Neutrophil (primary cell): Measurements from ENCODE around the gene DNAJC30.

ENCODE experiments used
- H3K27ac ChIP-seq: fragments of 200-600 bp; sonication (generic); 2 replicates; pipeline ENCODE4 v1.5.1; 2016; ENCODE audit warnings: mild to moderate bottlenecking, moderate library complexity
- H3K27me3 ChIP-seq: fragments of 200-600 bp; sonication (generic); 2 replicates; pipeline ENCODE4 v1.6.0; 2016; ENCODE audit warnings: mild to moderate bottlenecking
- H3K36me3 ChIP-seq: fragments of 200-600 bp; sonication (generic); 2 replicates; pipeline ENCODE4 v1.5.1; 2017
- H3K4me1 ChIP-seq, 2 experiments: fragments of 200-600 bp in 1 of 2; sonication (generic) in 1 of 2; 1 replicate in 1 of 2; 2 replicates in 1 of 2; pipeline versions ENCODE4 v1.5.1 to v1.6.1; 2013 to 2016; ENCODE audit warnings: low read depth in 1 of 2, low read length in 1 of 2, mild to moderate bottlenecking in 1 of 2, moderate library complexity in 1 of 2; ENCODE audit not compliant: control insufficient read depth in 1 of 2, insufficient read depth in 1 of 2
- H3K4me3 ChIP-seq, 2 experiments: fragments of 200-600 bp in 1 of 2; sonication (generic) in 1 of 2; 1 replicate in 1 of 2; 2 replicates in 1 of 2; pipeline ENCODE4 v1.5.1; 2013 to 2016; ENCODE audit warnings: low read depth in 1 of 2, low read length in 1 of 2, mild to moderate bottlenecking in 1 of 2, moderate library complexity in 1 of 2
- H3K9me3 ChIP-seq: fragments of 200-600 bp; sonication (generic); 2 replicates; pipeline ENCODE4 v1.5.1; 2016
- TF ChIP-seq, protein P1 (sequence below): fragments of 200-600 bp; sonication (generic); IDR thresholded peaks from 2 replicates; pipeline ENCODE4 v1.5.1; 2016; ENCODE audit warnings: antibody characterized with exemption

The DNAJC30 gene

DNA sequence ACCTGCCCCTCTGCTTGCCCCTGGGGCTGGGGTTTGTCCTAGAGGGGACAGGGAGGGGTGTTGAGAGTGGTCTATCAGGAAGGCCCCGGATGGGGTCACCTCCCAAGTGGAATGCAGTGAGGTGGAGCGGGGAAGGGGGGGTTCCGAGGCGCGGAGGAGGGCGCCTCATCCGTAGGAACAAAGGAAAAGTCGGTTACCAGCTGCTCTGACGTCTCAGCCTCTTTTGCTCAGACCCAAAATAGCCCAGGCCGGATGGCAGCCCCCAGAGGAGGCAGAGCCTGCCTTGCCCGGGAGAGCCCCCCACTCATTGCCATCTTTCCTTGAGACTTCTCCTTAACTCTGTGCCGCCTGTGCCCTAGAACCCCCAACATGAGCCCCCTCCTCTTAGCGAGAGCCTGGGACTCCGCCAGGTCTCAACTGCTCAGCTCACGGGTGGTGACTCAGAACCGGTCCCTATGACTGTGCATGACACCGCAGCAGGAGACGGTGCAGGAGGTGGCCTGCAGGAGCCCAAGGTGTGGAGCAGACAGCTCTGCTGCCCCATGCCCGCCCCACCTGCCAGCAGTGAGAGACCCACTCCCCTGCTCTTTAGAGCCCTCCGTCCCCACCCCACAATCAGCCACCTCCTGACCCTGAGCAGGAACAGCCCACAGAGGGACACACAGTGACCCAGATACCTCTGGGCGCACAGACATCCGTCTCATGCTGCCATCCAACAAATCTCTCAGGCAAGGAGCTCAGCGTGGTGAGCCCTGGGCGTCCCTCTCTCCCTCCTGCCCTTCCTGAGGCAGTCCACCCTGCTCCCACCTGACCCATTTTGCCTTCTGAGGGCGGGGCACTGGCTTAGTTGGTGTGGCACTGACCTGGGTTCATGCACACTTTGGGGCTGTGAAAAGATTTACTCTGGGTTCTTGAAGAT is 23.1 kb upstream of the DNAJC30 start:
- Histone ChIP-seq H3K4me1 (peaks cover 3 to 9% of the 10 kb centered on the region in 2 experiments), H3K27ac (no peak overlapping the region), H3K4me3 (no peak overlapping the region), H3K9me3 (no peaks in the 10 kb centered on the region), H3K36me3 (no peaks in the 10 kb centered on the region), H3K27me3 (peaks cover 96% of the 10 kb centered on the region)
- TF ChIP-seq, protein P1, sequence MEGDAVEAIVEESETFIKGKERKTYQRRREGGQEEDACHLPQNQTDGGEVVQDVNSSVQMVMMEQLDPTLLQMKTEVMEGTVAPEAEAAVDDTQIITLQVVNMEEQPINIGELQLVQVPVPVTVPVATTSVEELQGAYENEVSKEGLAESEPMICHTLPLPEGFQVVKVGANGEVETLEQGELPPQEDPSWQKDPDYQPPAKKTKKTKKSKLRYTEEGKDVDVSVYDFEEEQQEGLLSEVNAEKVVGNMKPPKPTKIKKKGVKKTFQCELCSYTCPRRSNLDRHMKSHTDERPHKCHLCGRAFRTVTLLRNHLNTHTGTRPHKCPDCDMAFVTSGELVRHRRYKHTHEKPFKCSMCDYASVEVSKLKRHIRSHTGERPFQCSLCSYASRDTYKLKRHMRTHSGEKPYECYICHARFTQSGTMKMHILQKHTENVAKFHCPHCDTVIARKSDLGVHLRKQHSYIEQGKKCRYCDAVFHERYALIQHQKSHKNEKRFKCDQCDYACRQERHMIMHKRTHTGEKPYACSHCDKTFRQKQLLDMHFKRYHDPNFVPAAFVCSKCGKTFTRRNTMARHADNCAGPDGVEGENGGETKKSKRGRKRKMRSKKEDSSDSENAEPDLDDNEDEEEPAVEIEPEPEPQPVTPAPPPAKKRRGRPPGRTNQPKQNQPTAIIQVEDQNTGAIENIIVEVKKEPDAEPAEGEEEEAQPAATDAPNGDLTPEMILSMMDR = no peak

DNA sequence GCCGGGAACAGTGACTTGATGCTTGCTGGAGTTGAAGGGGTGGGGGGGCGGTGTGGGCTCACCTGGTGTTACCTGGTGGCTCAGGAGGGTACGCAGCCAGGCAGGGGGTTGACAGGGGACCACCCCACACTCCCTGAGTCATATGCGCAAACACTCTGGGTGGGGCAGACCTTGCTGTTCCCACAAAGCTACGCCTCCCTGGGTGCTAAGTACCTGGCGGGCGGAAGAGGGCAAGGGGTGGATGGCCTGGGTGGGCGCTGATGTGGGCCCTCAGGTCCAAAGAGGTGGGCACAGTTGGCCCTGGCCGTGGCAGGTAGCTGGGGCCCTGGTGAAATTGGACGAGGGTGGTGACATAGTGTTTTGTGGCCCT is 22.3 kb upstream of the DNAJC30 start:
- Histone ChIP-seq H3K4me1 (peaks cover 3 to 9% of the 10 kb centered on the region in 2 experiments), H3K27me3 (peaks cover 87% of the 10 kb centered on the region), H3K4me3 (no peak overlapping the region), H3K9me3 (no peaks in the 10 kb centered on the region), H3K27ac (no peak overlapping the region), H3K36me3 (no peaks in the 10 kb centered on the region)
- TF ChIP-seq, protein P1 = no peak

DNA sequence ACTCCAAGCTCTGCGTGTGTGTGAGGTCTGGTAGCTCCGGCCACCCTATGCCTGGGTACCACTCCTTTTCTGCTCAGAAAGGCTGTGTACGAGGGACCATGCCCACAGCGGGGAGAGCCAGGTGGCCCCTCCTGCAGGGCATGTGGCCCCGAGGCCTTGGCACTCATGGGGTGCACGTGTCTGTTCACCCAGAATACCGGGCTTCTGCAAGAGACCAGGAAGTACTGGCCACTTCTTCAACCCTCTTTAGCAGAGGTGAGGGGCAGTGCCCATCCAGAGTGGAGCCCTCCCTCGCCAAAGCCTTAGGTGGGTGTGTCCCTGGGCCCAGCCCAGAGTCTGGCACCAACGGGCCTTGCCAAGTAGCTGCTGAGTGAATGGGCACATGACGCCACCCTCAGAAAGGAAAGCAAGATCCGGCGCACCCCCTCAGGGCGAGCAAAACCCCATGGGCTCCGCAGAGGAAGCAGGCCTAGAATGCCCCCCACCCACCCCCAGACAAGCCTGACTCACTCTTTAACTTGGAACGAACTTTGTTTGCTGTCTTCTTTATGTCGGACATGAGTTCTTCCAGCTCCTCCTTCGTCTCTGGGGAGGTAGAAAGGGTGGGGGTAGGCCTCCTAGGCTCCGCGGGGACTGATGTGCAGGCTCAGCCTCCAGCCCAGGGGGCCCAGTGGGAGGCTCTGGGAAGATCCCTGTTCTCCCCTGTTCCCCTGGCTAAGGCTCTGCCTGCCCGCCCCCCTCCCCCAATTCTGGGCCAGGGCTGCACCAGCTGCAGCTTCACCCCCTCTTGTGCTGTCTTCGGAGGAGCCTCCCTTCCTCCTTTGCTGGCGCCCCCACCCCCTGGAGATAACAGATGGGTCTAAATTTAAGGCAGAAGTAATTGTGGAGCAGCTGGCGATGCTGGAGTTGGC is 21.6 kb upstream of the DNAJC30 start:
- H3K27me3 ChIP-seq = peaks cover 82% of the 10 kb centered on the region
- TF ChIP-seq, protein P1 = no peak
- peaks cover 5% of the 10 kb centered on the region for H3K36me3 ChIP-seq
- H3K27ac ChIP-seq = no peak overlapping the region
- H3K9me3 ChIP-seq = no peaks in the 10 kb centered on the region
- H3K4me1 ChIP-seq = peaks cover 3 to 9% of the 10 kb centered on the region in 2 experiments
- no peak overlapping the region for H3K4me3 ChIP-seq

DNA sequence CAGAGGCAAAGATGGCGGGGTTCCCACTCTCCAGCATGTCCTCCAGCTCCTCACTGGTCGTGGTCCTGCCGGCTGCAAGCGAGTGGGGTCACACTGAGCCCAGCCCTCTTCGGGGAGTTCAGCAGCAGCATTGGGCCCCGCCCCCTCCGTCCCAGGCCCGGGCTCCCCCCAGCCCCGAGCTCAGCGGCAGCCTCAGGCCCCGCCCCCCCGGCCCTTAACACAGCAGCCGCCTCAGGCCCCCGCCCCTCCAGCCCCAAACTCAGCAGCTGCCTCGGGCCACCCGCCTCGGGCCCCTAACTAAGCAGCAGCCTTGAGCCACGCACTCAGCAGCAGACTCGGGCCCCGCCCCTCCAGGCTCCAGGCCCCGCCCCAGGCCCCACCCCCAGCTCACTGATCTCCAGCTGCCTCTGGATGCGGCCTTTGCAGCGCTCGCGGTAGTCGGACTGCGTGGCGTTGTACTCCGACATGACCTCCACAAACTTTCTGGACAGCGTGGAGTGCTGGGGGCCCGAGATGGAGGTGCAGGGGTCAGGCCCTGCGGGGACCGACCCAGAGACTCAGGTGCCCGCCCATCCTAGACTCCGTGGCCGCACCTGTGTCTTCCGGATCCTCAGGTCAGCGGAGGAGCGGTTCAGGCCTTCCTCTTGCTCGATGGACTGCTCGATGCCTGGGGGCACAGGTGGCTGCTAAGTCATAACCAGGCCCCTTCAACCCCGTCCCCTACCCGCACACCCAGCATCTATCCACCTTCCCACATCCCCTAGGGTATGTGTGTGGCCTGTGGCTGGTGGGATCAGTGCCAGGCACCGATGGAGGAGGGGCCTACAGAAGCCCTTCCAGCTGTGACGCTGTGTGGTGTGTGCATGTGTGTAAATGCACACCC is 20.7 kb upstream of the DNAJC30 start:
- Histone ChIP-seq H3K4me1 (peaks cover 3 to 9% of the 10 kb centered on the region in 2 experiments), H3K36me3 (peaks cover 14% of the 10 kb centered on the region), H3K9me3 (no peaks in the 10 kb centered on the region), H3K27ac (no peak overlapping the region), H3K4me3 (peak overlapping the region in 1 of 2 experiments; percentile 35), H3K27me3 (peaks cover 75% of the 10 kb centered on the region)
- TF ChIP-seq, protein P1 = no peak

DNA sequence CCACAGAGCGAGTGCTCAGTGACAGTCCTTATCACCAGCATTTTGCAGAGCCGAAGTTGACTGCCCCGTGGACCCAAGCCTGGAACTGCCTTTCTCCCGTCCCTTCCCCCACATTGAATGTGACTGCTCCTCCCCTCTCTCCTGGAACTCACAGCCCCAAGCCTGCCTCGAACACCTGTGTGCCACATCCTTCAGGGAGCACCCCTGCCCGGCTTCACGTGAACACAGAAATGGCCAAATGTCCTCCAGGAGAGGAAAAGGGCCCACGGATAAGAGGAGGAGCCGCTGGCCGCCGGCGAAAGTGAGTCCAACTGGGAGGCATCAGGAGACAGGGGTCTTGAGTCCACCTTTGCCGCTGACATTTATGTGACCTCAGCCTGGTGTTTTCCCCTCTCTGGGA is 20.0 kb upstream of the DNAJC30 start:
- no peaks in the 10 kb centered on the region for H3K9me3 ChIP-seq
- no peak overlapping the region for H3K27ac ChIP-seq
- peaks cover 3 to 9% of the 10 kb centered on the region in 2 experiments for H3K4me1 ChIP-seq
- peaks cover 67% of the 10 kb centered on the region for H3K27me3 ChIP-seq
- H3K36me3 ChIP-seq = peaks cover 22% of the 10 kb centered on the region
- TF ChIP-seq, protein P1 = no peak
- H3K4me3 ChIP-seq = no peak overlapping the region
